H1 (cell line): Measurements from ENCODE around the gene GNB1. TPM values are rescaled to one million over a fixed set of nuclear protein-coding genes. Genes with fewer than 3 reads are reported as not detected.
"Not testable (repeated sequence)": the region's sequence is repeated elsewhere in the genome, so short reads cannot be mapped to it uniquely, and the experiment has no call there.

Experiments used
- CTCF ChIA-PET: fragments of 300-600 bp; sonication (Branson Sonifier 250); formaldehyde crosslinking; loops from one replicate; lab custom pipeline; 2021; ENCODE audit not compliant: partially characterized antibody; lab: Charles Lee
- POLR2A ChIA-PET: fragments of 300-600 bp; sonication (Branson Sonifier 250); formaldehyde crosslinking; loops from one replicate; lab custom pipeline; 2021; ENCODE audit warnings: inconsistent platforms; ENCODE audit not compliant: partially characterized antibody; lab: Charles Lee
- DNase-seq, 2 experiments: peaks; one replicate each; pipeline versions ENCODE4 v3.0.0 to v3.0.0-alpha.2; 2010 to 2022; ENCODE audit warnings: low spot score in 2 of 2, low read depth in 1 of 2, mixed read lengths in 1 of 2
- FAIRE-seq: peaks from 2 replicates; lab custom pipeline; 2011; peaks lifted over from hg19 to GRCh38; lab: Jason Lieb, UNC
- H2AFZ ChIP-seq: 2 replicates; pipeline ENCODE4 v1.8.1; 2012; ENCODE audit warnings: low read length, inconsistent platforms
- H2AK5ac ChIP-seq: 2 replicates; pipeline ENCODE4 v1.6.1; 2013; ENCODE audit warnings: low read depth, low read length
- H2BK120ac ChIP-seq: replicated peaks from 2 replicates; pipeline ENCODE3; 2013; ENCODE audit warnings: low read depth, low read length, inconsistent platforms
- H2BK12ac ChIP-seq: 2 replicates; pipeline ENCODE4 v1.6.1; 2013; ENCODE audit warnings: low read depth, low read length
- H2BK15ac ChIP-seq: 2 replicates; pipeline ENCODE4 v1.6.1; 2013; ENCODE audit warnings: low read length
- H2BK20ac ChIP-seq: 2 replicates; pipeline ENCODE4 v1.6.1; 2013; ENCODE audit warnings: low read length
- H2BK5ac ChIP-seq: 2 replicates; pipeline ENCODE4 v1.6.1; 2013; ENCODE audit warnings: low read depth, low read length
- H3K14ac ChIP-seq: 2 replicates; pipeline ENCODE4 v1.6.1; 2013; ENCODE audit warnings: inconsistent platforms; ENCODE audit not compliant: insufficient read length
- H3K18ac ChIP-seq: 2 replicates; pipeline ENCODE4 v1.6.1; 2013; ENCODE audit warnings: low read length; ENCODE audit errors: extremely low read depth
- H3K23ac ChIP-seq: 2 replicates; pipeline ENCODE4 v1.6.1; 2013; ENCODE audit warnings: inconsistent platforms; ENCODE audit not compliant: insufficient read length
- H3K23me2 ChIP-seq: 2 replicates; pipeline ENCODE4 v1.6.1; 2013; ENCODE audit warnings: low read depth, low read length
- H3K27ac ChIP-seq: 2 replicates; pipeline ENCODE4 v1.6.1; 2011; ENCODE audit warnings: low read depth, low read length, inconsistent platforms
- H3K27me3 ChIP-seq, 4 experiments: replicated peaks in 1 of 4; 1 replicate in 1 of 4; 2 replicates in 3 of 4; pipeline versions ENCODE4 v1.6.1 to v1.8.1; 2011 to 2013; ENCODE audit warnings: low read length in 3 of 4, mild to moderate bottlenecking in 3 of 4, inconsistent platforms in 2 of 4, mixed read lengths in 2 of 4, moderate library complexity in 1 of 4; ENCODE audit not compliant: control insufficient read depth in 3 of 4, insufficient read depth in 3 of 4; ENCODE audit errors: extremely low read depth in 1 of 4
- H3K36me3 ChIP-seq, 4 experiments: 2 replicates each; pipeline versions ENCODE4 v1.6.1 to v1.8.1; 2011 to 2013; ENCODE audit warnings: mild to moderate bottlenecking in 4 of 4, low read length in 3 of 4, moderate library complexity in 2 of 4, control low read depth in 1 of 4, inconsistent platforms in 1 of 4; ENCODE audit not compliant: insufficient read depth in 4 of 4, control insufficient read depth in 2 of 4
- H3K4ac ChIP-seq: replicated peaks from 2 replicates; pipeline ENCODE3; 2013; ENCODE audit warnings: low read length, low read depth, mixed read lengths, inconsistent platforms; ENCODE audit not compliant: insufficient read length
- H3K4me1 ChIP-seq, 4 experiments: replicated peaks in 1 of 4; 1 replicate in 1 of 4; 2 replicates in 3 of 4; pipeline versions ENCODE4 v1.6.1 to v1.8.1; 2011 to 2013; ENCODE audit warnings: low read length in 3 of 4, inconsistent platforms in 2 of 4, mixed read lengths in 1 of 4; ENCODE audit not compliant: insufficient read depth in 4 of 4, control insufficient read depth in 3 of 4
- H3K4me2 ChIP-seq, 2 experiments: 2 replicates each; pipeline versions ENCODE4 v1.6.1 to v1.8.1; 2011 to 2013; ENCODE audit warnings: low read depth in 2 of 2, low read length in 2 of 2, control low read depth in 1 of 2, inconsistent platforms in 1 of 2, mild to moderate bottlenecking in 1 of 2; ENCODE audit not compliant: insufficient read depth in 1 of 2
- H3K4me3 ChIP-seq, 4 experiments: fragments of 200-600, 300-600 bp in 1 of 4; sonication (generic), shearing (Covaris generic), sonication (Bioruptor Twin) in 1 of 4; 2 replicates each; pipeline versions ENCODE4 v1.5.1 to v1.8.1; 2011 to 2016; ENCODE audit warnings: low read length in 4 of 4, low read depth in 3 of 4, control low read depth in 2 of 4, inconsistent platforms in 2 of 4, mild to moderate bottlenecking in 2 of 4, mixed read lengths in 1 of 4, moderate library complexity in 1 of 4; ENCODE audit not compliant: insufficient read depth in 2 of 4; ENCODE audit errors: extremely low read depth in 1 of 4
- H3K56ac ChIP-seq: replicated peaks from 2 replicates; pipeline ENCODE3; 2013; ENCODE audit warnings: low read depth, mild to moderate bottlenecking, mixed read lengths, low read length, inconsistent platforms; ENCODE audit not compliant: insufficient read length
- H3K79me1 ChIP-seq: 2 replicates; pipeline ENCODE4 v1.6.1; 2013; ENCODE audit warnings: low read depth, low read length, control low read depth
- H3K79me2 ChIP-seq, 2 experiments: 2 replicates each; pipeline versions ENCODE4 v1.6.1 to v1.8.1; 2012 to 2013; ENCODE audit warnings: low read length in 2 of 2, mild to moderate bottlenecking in 2 of 2, inconsistent platforms in 1 of 2; ENCODE audit not compliant: insufficient read depth in 2 of 2, control insufficient read depth in 1 of 2
- H3K9ac ChIP-seq, 4 experiments: replicated peaks in 1 of 4; 1 replicate in 1 of 4; 2 replicates in 3 of 4; pipeline versions ENCODE4 v1.6.1 to v1.8.1; 2011 to 2013; ENCODE audit warnings: low read depth in 3 of 4, low read length in 3 of 4, control low read depth in 2 of 4, mild to moderate bottlenecking in 2 of 4, moderate library complexity in 2 of 4, inconsistent platforms in 1 of 4; ENCODE audit errors: extremely low read depth in 1 of 4
- H3K9me3 ChIP-seq, 2 experiments: 2 replicates each; pipeline versions ENCODE4 v1.6.1 to v1.8.1; 2012 to 2013; ENCODE audit warnings: mild to moderate bottlenecking in 2 of 2, moderate library complexity in 2 of 2, control low read depth in 1 of 2, inconsistent platforms in 1 of 2, low read depth in 1 of 2, low read length in 1 of 2, mixed read lengths in 1 of 2; ENCODE audit not compliant: insufficient read depth in 2 of 2
- H4K20me1 ChIP-seq, 2 experiments: replicated peaks in 1 of 2; 2 replicates each; pipeline versions ENCODE3 to v1.8.1; 2011 to 2013; ENCODE audit warnings: inconsistent platforms in 2 of 2, low read length in 2 of 2, mild to moderate bottlenecking in 1 of 2; ENCODE audit not compliant: insufficient read depth in 2 of 2, control insufficient read depth in 1 of 2
- H4K5ac ChIP-seq: 2 replicates; pipeline ENCODE4 v1.6.1; 2013; ENCODE audit warnings: low read length, low read depth, mixed read lengths, inconsistent platforms; ENCODE audit not compliant: insufficient read length
- H4K8ac ChIP-seq: 2 replicates; pipeline ENCODE4 v1.8.0; 2013; ENCODE audit warnings: mild to moderate bottlenecking, moderate library complexity, low read length, inconsistent platforms; ENCODE audit not compliant: insufficient read depth; ENCODE audit errors: extremely low read depth
- H4K91ac ChIP-seq: replicated peaks from 2 replicates; pipeline ENCODE3; 2013; ENCODE audit warnings: low read length, mixed read lengths, inconsistent platforms; ENCODE audit not compliant: insufficient read length
- WGBS, 2 experiments: shearing (Covaris generic) in 1 of 2; methylation state at CpG; one replicate each; pipeline versions ENCODE4 v1.1.6 to v1.1.7; 2013 to 2015; ENCODE audit warnings: low lambda C conversion rate in 2 of 2, mixed read lengths in 2 of 2, inconsistent platforms in 1 of 2, low coverage in 1 of 2, missing lambda C conversion rate in 1 of 2; ENCODE audit not compliant: insufficient replicate concordance in 2 of 2, insufficient coverage in 1 of 2, insufficient read length in 1 of 2; ENCODE audit errors: extremely low coverage in 1 of 2, missing lambda C conversion rate in 1 of 2; 5-methylcytosine and 5-hydroxymethylcytosine counted together
- polyA plus RNA-seq, 7 experiments: library from polyadenylated mRNA; depleted of rRNA in 3 of 7; stranded (reverse) in 5 of 7; unstranded in 2 of 7; fragments of >200 nt in 5 of 7; fragments of 200-250 nt in 2 of 7; gene quantifications; 1 replicate in 5 of 7; 2 replicates in 1 of 7; 4 replicates in 1 of 7; pipeline versions ENCODE4 v1.2.1 to v1.2.3, GENCODE V29; 2011 to 2013; ENCODE audit warnings: missing spikeins in 2 of 7, mixed read lengths in 2 of 7
- total RNA-seq: library from RNA; stranded (reverse); fragmentation: NEBNext Ultra II Directional; extraction: Animal tissue kit (Norgen Biotek cat#: 25700); gene quantifications from 2 replicates; pipeline ENCODE4 v1.2.1, GENCODE V29; 2021

GNB1 gene
- total and polyA plus RNA-seq, 2 of the 8 experiments (the other 6 are each of a cell fraction or from before 2014, with no cell fraction given) = 343 to 382 TPM

DNA sequence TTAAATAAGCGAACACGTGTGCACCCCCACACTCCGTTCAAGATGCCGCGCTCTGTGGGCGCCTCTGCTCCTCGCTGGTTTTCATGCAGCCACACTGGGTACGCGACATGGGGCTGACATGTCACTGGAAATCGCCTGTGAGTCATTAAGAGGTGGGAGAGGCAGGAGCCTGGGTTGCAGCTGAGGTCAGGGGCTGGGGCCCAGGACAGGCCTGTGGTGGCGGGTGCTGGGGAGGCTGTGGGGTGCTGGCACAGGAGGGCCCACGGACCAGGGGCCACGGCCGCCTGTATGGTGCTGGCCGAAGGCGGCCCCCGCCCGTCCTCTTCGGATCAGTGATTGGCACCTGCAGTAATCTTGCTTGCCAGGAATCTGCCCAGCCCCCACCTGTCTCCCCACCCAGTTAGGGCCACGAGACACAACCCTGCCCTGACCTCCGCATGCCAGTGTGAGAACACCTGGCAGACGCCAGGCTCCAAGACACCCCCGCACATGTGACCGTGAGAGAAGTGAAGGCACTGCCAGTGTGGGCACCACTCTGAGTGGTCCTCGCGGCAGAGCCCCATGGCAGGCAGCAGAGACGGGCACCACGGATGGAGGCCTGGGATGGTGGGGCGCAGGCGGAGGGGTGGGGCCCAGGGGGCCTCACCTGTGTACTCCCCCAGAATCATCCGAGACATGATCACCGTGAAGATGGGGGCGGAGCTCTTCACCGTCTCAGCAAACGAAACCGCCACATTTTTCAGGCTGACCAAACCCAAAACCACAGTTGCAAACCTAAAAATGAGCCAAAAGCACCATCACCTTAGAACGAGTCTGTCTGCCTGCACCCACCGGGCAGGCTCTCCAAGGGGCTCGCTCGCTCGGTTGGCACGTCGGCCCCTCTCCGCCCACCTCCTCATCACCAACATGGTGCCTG, 153.0 kb downstream of the GNB1 start:
- H3K23ac ChIP-seq, H3K79me1 ChIP-seq, H3K18ac ChIP-seq, H2AK5ac ChIP-seq, H2BK120ac ChIP-seq, H4K20me1 ChIP-seq, FAIRE-seq, H3K4me3 ChIP-seq, H2BK12ac ChIP-seq, H4K5ac ChIP-seq, H3K9me3 ChIP-seq, H3K9ac ChIP-seq, H3K56ac ChIP-seq, H2BK5ac ChIP-seq, H3K4me1 ChIP-seq, H3K4ac ChIP-seq, CTCF ChIA-PET, H3K27me3 ChIP-seq, DNase-seq, H3K23me2 ChIP-seq, H3K4me2 ChIP-seq, H4K8ac ChIP-seq, H3K14ac ChIP-seq, H3K79me2 ChIP-seq, H4K91ac ChIP-seq, H2BK20ac ChIP-seq, H3K27ac ChIP-seq, H2BK15ac ChIP-seq, H2AFZ ChIP-seq, POLR2A ChIA-PET: not testable (repeated sequence)
- peaks cover 0 to 13% (median 6%) of the 10 kb centered on the region in 4 experiments; a peak in 2 of 8 replicates for H3K36me3 ChIP-seq
- 93% methylated on average over 14 of the region's 44 CpGs; no CpG with 5 or more reads in 1 of the 2 experiments for WGBS, 2 experiments

Other genes with a start within 250 kb of the GNB1 start
- 31.3 and 31.9 TPM in 2 replicates for gene CDK11B, start 232.1 kb downstream of the GNB1 start, total RNA-seq
- gene CDK11B, start 232.1 kb downstream of the GNB1 start, polyA plus RNA-seq (2011; rRNA removed) = 11.1 and 21.8 TPM in 2 replicates
- gene SLC35E2B, start 198.3 kb downstream of the GNB1 start, total RNA-seq = 46.3 and 46.7 TPM in 2 replicates
- gene SLC35E2B, start 198.3 kb downstream of the GNB1 start, polyA plus RNA-seq (2011; rRNA removed) = 25.9 and 40.7 TPM in 2 replicates
- 45.6 and 45.7 TPM in 2 replicates for gene CDK11A, start 166.7 kb downstream of the GNB1 start, total RNA-seq
- 15.0 and 38.8 TPM in 2 replicates for gene CDK11A, start 166.7 kb downstream of the GNB1 start, polyA plus RNA-seq (2011; rRNA removed)
- 80.1 and 89.7 TPM in 2 replicates for gene NADK, start 112.6 kb downstream of the GNB1 start, total RNA-seq
- 78.0 and 105 TPM in 2 replicates for gene NADK, start 112.6 kb downstream of the GNB1 start, polyA plus RNA-seq (2011; rRNA removed)
- gene CALML6, start 24.2 kb upstream of the GNB1 start, total RNA-seq = 0.92 and 1.3 TPM in 2 replicates
- 0.54 and 0.96 TPM in 2 replicates for gene CALML6, start 24.2 kb upstream of the GNB1 start, polyA plus RNA-seq (2011; rRNA removed)
- gene TMEM52, start 28.2 kb upstream of the GNB1 start, total RNA-seq = 14.6 and 15.0 TPM in 2 replicates
- gene TMEM52, start 28.2 kb upstream of the GNB1 start, polyA plus RNA-seq (2011; rRNA removed) = 30.2 and 46.3 TPM in 2 replicates
- 0.20 and 0.33 TPM in 2 replicates for gene CFAP74, start 112.7 kb upstream of the GNB1 start, total RNA-seq
- gene CFAP74, start 112.7 kb upstream of the GNB1 start, polyA plus RNA-seq (2011; rRNA removed) = 0.09 and 0.22 TPM in 2 replicates
- 1.8 and 1.9 TPM in 2 replicates for gene GABRD, start 128.3 kb upstream of the GNB1 start, total RNA-seq
- gene GABRD, start 128.3 kb upstream of the GNB1 start, polyA plus RNA-seq (2011; rRNA removed) = 3.0 and 3.3 TPM in 2 replicates
- 45.1 and 49.4 TPM in 2 replicates for gene PRKCZ, start 159.3 kb upstream of the GNB1 start, total RNA-seq
- 37.4 and 55.9 TPM in 2 replicates for gene PRKCZ, start 159.3 kb upstream of the GNB1 start, polyA plus RNA-seq (2011; rRNA removed)